ENCODE results near the gene HMCN2. TPM values are rescaled to one million over a fixed set of nuclear protein-coding genes. Genes with fewer than 3 reads are reported as not detected.
"Not testable (repeated sequence)": the region's sequence is repeated elsewhere in the genome, so short reads cannot be mapped to it uniquely, and the experiment has no call there.

Gene HMCN2
- total and polyA plus RNA-seq, 9 donors, result 0.12 to 4.2 (median 0.98) TPM

- H3K4me1 ChIP-seq (ENCODE audit: insufficient read depth), result no peaks in the 10 kb centered on the region
- no peaks in the 10 kb centered on the region for H3K27me3 ChIP-seq
- no peaks in the 10 kb centered on the region for H3K36me3 ChIP-seq
- TF ChIP-seq CTCF (IDR thresholded peaks at IDR 0.05), result no peak
- no peak for TF ChIP-seq EP300 (IDR thresholded peaks at IDR 0.05)
- no peak for TF ChIP-seq POLR2A (IDR thresholded peaks at IDR 0.05)
- no peak for DNase-seq
- no peaks in the 10 kb centered on the region for H3K9me3 ChIP-seq
- no peak overlapping the region for H3K4me3 ChIP-seq
- intact Hi-C loops (cut with DNase I), result loop anchor here in 1 of 4 donors (10.0 kb wide), 1 partner anchor 231 kb away; no protein-coding TSS in a partner anchor
- no peak overlapping the region for H3K27ac ChIP-seq
- whole genome bisulfite sequencing, 3 donors, result 62 to 78% (median 69%) methylated on average over 6 of the region's 6 CpGs
Observed at GRCh38 chr9:130336027-130336610, 70.6 kb downstream of the HMCN2 start.

GRCh38 chr9:130336885-130337284 is 71.3 kb downstream of the HMCN2 start:
- no peak for TF ChIP-seq POLR2A (IDR thresholded peaks at IDR 0.05)
- TF ChIP-seq EP300 (IDR thresholded peaks at IDR 0.05), result no peak
- TF ChIP-seq CTCF (IDR thresholded peaks at IDR 0.05), result no peak
- Histone ChIP-seq H3K9me3 (no peaks in the 10 kb centered on the region), H3K4me3 (no peak overlapping the region), H3K4me1 (ENCODE audit: insufficient read depth) (no peaks in the 10 kb centered on the region), H3K36me3 (no peaks in the 10 kb centered on the region), H3K27me3 (no peaks in the 10 kb centered on the region), H3K27ac (no peak overlapping the region)
- WGBS, 3 donors, result 58 to 70% (median 63%) methylated on average over 7 to 9 of the region's 9 CpGs
- intact Hi-C loops (cut with DNase I), result loop anchor here in 1 of 4 donors (10.0 kb wide), 1 partner anchor 232 kb away; no protein-coding TSS in a partner anchor
- no peak for DNase-seq

- no peaks in the 10 kb centered on the region for H3K4me1 ChIP-seq (ENCODE audit: insufficient read depth)
- no peaks in the 10 kb centered on the region for H3K27me3 ChIP-seq
- H3K4me3 ChIP-seq, result no peak overlapping the region
- H3K27ac ChIP-seq, result no peak overlapping the region
- intact Hi-C loops (cut with DNase I), result loop anchor here in 1 of 4 donors (10.0 kb wide), 1 partner anchor 233 kb away; no protein-coding TSS in a partner anchor
- TF ChIP-seq EP300 (IDR thresholded peaks at IDR 0.05) (no peak), CTCF (IDR thresholded peaks at IDR 0.05) (no peak), POLR2A (IDR thresholded peaks at IDR 0.05) (no peak)
- H3K9me3 ChIP-seq, result no peaks in the 10 kb centered on the region
- no peak for DNase-seq
- no peaks in the 10 kb centered on the region for H3K36me3 ChIP-seq
- WGBS, 3 donors, result 78 to 86% (median 84%) methylated on average over 9 of the region's 9 CpGs
Observed at GRCh38 chr9:130337318-130337717, 71.8 kb downstream of the HMCN2 start.

DNA sequence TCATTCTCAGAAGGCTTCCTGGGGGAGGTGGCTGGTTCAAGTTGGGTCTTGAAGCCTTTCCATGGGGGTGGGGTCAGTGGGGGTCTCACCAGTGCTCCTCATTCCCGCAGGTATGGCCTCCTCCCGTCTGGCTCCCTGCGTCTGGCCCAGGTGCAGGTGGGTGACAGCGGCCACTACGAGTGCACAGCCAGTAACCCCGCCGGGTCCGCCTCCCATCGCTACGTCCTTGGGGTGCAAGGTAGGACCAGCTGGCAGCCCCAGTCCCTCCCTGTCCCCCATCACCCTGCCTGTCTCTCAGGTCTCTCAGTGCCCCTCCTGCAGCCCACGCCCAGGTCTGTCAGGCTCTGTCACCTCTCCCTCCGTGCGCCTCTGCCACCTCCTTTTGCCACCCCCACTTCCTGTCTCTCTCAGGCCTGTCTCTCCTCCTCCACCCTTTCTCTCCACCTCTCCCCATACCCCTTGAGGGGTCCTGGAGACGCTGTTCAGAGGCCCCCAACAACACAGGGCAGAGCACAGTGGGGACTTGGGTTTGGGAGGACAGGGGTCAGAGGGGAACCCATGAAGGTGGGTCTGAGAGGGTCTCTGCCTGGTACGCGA is 72.3 kb downstream of the HMCN2 start:
- no peak for TF ChIP-seq CTCF (IDR thresholded peaks at IDR 0.05)
- TF ChIP-seq POLR2A (IDR thresholded peaks at IDR 0.05), result no peak
- no peak for TF ChIP-seq EP300 (IDR thresholded peaks at IDR 0.05)
- Histone ChIP-seq H3K27me3 (no peaks in the 10 kb centered on the region), H3K4me3 (no peak overlapping the region), H3K27ac (no peak overlapping the region), H3K4me1 (ENCODE audit: insufficient read depth) (no peaks in the 10 kb centered on the region), H3K9me3 (no peaks in the 10 kb centered on the region), H3K36me3 (no peaks in the 10 kb centered on the region)
- intact Hi-C loops (cut with DNase I), result loop anchor here in 1 of 4 donors (10.0 kb wide), 1 partner anchor 233 kb away; no protein-coding TSS in a partner anchor
- 89 to 91% (median 90%) methylated on average over 16 of the region's 16 CpGs for WGBS, 3 donors
- DNase-seq, result no peak

DNA sequence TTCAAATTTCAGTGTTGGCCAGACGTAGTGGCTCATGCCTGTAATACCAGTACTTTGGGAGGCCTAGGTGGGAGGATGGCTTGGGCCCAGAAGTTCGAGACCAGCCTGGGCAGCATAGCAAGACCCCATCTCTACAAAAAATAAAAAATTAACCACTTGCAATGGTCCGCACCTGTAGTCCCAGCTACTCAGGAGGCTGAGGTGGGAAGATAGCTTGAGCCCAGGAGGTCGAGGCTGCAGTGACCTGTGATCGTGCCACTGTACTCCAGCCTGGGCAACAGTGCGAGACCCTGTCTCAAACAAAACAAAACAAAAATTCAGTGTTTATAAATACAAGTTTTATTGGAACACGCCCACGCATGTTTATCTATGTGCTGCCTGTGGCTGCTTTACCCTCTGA is 73.3 kb downstream of the HMCN2 start:
- H3K27ac ChIP-seq; H3K9me3 ChIP-seq; H3K27me3 ChIP-seq; DNase-seq; H3K36me3 ChIP-seq; H3K4me3 ChIP-seq; H3K4me1 ChIP-seq (ENCODE audit: insufficient read depth): not testable (repeated sequence)
- WGBS, 3 donors, result 78 to 91% (median 89%) methylated on average over 8 of the region's 8 CpGs
- intact Hi-C loops (cut with DNase I), result loop anchor here in 1 of 4 donors (10.0 kb wide), 1 partner anchor 234 kb away; no protein-coding TSS in a partner anchor

Data from ovary (tissue), 9 donors.